Choroid plexus epithelial cell (primary cell): ENCODE data around the gene PEA15.

ENCODE experiments used
- DNase-seq: peaks from one replicate; pipeline ENCODE4 v3.0.0-alpha.2; 2010; ENCODE audit warnings: low read depth
- H3K4me3 ChIP-seq: 2 replicates; pipeline ENCODE4 v1.5.1; 2011; ENCODE audit warnings: low read depth, mild to moderate bottlenecking, control low read depth, low read length, moderate library complexity
- TF ChIP-seq, protein P1 (sequence below): conservative IDR thresholded peaks from 2 replicates; pipeline ENCODE4 v1.5.1; 2011; ENCODE audit warnings: low read depth, mild to moderate bottlenecking, control low read depth, inconsistent platforms, low read length, moderate library complexity

PEA15 gene

DNA sequence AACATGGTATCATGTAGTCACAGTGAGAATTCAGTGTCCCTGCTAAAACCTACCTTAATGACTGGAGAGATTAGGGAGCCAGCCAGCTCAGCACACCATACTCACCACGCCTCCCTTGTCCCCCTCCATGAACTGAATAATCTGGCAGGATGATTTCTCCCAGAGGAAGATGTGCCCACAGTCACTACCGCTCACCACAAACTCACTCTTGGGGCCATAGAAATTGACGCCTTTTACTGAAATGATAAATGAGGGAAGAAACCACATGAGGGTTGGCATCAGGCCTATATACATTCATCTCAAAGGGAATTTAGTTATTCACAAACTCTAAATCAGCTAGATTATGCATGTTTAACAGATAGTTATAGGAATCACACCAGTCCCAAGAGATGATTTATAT lies 17.4 kb downstream of the PEA15 start:
- no peak overlapping the region for H3K4me3 ChIP-seq
- no peak for DNase-seq
- TF ChIP-seq, protein P1, sequence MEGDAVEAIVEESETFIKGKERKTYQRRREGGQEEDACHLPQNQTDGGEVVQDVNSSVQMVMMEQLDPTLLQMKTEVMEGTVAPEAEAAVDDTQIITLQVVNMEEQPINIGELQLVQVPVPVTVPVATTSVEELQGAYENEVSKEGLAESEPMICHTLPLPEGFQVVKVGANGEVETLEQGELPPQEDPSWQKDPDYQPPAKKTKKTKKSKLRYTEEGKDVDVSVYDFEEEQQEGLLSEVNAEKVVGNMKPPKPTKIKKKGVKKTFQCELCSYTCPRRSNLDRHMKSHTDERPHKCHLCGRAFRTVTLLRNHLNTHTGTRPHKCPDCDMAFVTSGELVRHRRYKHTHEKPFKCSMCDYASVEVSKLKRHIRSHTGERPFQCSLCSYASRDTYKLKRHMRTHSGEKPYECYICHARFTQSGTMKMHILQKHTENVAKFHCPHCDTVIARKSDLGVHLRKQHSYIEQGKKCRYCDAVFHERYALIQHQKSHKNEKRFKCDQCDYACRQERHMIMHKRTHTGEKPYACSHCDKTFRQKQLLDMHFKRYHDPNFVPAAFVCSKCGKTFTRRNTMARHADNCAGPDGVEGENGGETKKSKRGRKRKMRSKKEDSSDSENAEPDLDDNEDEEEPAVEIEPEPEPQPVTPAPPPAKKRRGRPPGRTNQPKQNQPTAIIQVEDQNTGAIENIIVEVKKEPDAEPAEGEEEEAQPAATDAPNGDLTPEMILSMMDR: no peak

DNA sequence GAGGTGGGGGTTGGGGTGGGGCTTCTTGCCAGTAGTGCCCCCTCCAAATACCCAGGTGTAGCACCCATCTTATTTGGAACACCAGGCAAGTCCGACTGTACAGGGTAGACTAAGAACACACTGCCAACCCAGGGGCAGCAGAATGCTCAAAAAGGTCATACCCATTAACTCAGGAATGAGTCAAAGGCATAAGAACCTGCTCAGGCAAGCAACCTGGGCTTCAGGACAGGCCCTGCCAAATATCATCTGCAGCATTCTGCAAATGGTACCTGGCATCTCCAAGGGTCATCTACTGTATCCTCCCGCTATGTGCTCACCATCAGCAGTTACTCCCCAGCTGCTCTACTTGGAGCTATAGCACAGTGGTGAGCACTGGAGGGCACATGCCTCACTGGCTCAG lies 19.4 kb downstream of the PEA15 start:
- TF ChIP-seq, protein P1: no peak
- no peak for DNase-seq
- H3K4me3 ChIP-seq: no peak overlapping the region

DNA sequence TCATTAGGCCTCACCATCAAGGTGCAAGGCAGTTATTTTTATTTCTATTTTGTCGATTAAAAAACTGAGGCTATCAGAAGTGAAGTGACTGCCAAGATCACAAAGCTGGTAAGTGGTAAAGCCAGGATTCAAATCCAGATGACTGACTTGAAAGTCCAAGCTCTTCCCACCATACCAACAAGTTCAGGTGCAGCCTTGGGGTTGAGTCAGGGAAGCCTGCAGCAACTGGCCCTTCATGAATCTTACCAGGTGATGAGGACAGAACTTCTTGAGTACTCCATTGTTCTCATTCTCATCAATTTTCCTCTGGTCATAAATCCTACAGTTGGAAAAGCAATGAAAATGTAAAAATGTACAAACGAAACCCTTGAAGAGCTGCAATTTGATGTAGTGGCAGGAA lies 20.2 kb downstream of the PEA15 start:
- no peak for DNase-seq
- H3K4me3 ChIP-seq: no peak overlapping the region
- TF ChIP-seq, protein P1: no peak

DNA sequence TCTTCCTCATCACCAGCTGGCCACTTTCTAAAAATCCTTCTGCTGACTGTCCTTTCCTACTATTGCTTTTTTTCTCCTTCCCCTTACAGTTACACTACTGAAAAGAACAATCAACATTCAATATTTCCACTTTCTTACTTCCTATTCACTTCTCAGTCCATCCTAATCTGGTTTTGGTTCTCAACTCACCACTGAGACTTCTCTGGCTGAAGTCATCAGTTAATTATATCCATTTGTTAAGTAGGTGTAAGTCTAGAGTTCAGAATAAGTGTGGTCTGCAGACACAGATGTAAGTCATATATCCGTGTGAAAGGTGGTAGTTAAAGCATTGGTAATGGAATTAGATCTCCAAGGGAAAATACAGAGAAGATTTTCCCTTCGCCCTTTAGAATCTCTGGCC lies 21.4 kb downstream of the PEA15 start:
- DNase-seq: no peak
- H3K4me3 ChIP-seq: no peak overlapping the region
- TF ChIP-seq, protein P1: no peak

DNA sequence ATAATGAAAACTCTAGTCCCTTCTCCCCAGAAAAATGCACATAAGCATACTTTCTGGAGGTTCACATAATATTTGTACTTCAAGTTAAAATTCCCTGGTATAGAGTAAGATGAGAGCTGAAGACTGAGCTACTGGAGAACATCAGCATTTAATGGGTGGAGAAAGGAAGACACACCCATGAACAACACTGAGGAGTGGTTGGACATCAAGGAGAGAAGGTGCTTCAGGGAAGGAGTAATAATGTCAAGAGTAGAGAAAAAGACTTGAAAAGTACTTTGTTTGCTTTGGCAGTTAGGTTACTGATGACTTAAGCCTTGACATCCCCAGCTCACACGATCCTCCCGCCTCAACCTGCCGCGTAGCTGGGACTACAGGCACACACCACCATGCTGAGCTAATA lies 21.9 kb downstream of the PEA15 start:
- TF ChIP-seq, protein P1: no peak
- no peak for DNase-seq
- H3K4me3 ChIP-seq: no peak overlapping the region

DNA sequence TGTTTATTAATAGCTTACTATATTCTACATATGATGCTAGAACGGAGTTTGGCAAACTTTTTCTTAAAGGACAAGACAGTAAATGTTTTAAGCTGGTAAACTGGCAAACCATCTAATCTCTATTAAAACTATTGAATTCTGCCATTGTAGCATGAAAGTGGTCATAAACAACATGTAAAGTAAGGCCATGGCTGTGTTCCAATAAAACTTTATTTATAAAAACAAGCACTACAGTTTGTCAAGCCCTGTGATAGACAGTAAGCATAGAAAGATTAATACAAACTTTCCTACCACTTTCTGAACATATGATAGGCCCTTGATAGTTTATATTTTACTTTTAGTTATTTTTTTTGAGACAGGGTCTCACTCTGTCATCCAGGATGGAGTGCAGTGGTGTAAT lies 22.4 kb downstream of the PEA15 start:
- H3K4me3 ChIP-seq: no peak overlapping the region
- no peak for DNase-seq
- TF ChIP-seq, protein P1: no peak

DNA sequence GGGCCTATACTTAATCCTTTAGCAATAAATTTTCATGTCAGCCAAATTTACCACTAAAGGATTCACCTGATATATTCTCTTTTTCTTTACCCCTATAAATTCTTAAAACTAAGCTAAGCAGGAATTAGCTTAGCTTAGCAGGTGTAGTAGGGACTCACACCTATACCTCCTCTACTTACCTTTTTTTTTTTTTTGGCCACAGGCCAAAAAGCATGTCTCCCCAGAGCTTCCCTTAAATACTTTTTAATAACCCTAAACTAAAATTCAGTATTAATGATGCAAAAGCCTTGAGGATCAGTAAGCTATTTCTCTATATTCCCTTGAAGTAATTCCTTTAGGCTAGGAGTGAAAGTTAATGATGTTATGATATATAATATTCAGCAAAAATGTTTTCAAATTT lies 23.2 kb downstream of the PEA15 start:
- TF ChIP-seq, protein P1: no peak

More for the DNA sequence above, 23.2 kb downstream of the PEA15 start:
- H3K4me3 ChIP-seq: no peak overlapping the region
- no peak for DNase-seq
